GM21717 (cell line): ENCODE results near the gene PRR5.
"Not testable (repeated sequence)": the region's sequence is repeated elsewhere in the genome, so short reads cannot be mapped to it uniquely, and the experiment has no call there.

Source experiments
- ATAC-seq: cut with Tn5 transposase; IDR thresholded peaks from one replicate; pipeline ENCODE4 v1.9.1; 2021; ENCODE audit warnings: mild to moderate bottlenecking, moderate library complexity; ENCODE audit not compliant: unreplicated experiment

Gene PRR5

DNA sequence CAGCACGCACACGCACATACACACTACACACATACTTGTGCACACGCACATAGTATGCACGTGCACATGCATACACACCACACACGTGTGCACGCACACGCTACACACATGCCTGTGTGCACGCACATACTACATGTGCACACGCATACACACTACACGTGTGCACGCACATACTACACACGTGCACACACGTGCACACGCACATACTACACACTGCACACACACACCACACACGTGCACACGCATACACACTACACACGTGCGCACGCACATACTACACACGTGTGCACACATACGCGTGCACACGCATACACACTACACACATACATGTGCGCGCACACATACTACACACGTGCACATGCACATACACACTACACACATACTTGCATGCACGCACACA, 30.7 kb downstream of the PRR5 start:
- no peak for ATAC-seq

DNA sequence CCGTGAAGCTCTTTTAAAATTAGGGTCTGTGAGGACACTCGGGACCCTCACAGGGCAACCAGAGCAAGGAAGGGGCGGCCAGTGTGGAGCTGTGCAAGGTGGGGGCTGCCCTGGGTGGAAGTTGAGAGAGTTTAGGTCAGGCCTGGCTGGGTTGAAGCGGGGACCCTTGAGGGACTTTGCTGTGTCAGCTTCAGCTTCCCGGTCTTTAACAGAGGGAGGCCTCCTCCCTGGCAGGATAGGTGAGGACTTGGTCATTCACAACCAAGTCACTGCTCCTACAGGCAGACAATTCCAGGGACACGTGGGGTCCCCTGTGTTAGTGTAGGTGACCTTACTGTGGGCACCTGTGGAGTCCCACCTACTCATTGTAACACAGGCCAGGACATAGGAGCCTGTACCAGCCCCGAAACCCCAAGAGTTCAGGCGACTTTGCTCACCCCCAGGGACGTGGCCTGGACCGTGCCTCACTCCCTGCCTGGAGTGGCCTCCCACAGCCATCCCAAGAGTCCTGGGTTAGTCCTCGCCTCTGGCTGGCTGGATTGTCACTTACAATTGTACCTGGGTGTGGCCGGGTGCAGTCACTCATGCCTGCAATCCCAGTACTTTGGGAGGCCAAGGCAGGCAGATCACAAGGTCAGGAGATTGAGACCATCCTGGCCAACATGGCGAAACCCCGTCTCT, 31.6 kb downstream of the PRR5 start:
- ATAC-seq = no peak

DNA sequence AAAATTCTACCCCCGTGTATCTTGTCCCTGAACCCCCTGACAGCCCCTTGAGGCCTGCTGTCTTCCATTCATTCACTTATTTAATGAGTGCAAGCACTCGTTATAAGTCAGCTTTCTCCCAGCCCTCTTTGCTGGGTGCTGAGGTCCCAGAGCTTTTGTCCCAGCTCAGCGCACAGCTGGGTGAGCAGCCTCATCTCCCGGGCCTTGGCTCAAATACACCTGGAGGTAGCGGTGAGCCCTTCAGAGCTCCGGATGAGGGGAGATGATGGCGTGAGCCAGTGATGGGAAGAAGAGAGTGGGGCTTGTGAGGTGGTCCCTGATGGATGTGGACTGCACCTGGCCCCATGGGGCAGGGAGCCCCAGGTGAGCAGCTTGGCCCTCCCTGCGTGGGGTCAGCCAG, 32.3 kb downstream of the PRR5 start:
- no peak for ATAC-seq

DNA sequence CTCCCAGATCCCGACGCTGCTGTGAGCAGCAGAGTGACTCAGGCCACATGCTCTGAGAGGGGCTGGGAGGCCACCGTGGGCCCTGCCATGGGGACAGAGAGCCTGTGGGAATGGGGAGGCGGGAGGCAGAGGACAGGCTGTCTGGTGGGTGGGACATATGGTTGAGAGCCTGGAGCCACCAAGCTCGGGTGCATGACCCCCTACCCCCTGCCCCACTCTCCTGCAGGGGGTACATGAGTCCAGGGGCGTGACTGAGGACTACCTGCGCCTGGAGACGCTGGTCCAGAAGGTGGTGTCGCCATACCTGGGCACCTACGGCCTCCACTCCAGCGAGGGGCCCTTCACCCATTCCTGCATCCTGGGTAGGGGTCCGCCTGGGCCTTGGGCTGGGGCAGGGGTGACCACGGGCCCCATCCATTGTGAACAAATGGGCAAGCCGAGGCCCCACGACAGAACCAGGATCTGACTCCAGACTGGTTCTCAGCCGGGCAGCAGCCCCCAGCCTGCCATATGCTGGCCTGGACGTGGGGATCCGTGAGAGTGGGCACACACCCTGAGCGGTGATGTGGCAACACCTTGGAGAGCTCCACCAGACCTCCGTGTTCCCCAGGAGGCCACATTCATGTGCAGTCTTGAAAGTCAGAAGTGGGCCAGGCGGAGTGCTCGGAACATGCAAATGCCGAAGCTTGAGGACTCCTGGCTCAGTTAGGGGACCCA, 33.0 kb downstream of the PRR5 start:
- no peak for ATAC-seq

DNA sequence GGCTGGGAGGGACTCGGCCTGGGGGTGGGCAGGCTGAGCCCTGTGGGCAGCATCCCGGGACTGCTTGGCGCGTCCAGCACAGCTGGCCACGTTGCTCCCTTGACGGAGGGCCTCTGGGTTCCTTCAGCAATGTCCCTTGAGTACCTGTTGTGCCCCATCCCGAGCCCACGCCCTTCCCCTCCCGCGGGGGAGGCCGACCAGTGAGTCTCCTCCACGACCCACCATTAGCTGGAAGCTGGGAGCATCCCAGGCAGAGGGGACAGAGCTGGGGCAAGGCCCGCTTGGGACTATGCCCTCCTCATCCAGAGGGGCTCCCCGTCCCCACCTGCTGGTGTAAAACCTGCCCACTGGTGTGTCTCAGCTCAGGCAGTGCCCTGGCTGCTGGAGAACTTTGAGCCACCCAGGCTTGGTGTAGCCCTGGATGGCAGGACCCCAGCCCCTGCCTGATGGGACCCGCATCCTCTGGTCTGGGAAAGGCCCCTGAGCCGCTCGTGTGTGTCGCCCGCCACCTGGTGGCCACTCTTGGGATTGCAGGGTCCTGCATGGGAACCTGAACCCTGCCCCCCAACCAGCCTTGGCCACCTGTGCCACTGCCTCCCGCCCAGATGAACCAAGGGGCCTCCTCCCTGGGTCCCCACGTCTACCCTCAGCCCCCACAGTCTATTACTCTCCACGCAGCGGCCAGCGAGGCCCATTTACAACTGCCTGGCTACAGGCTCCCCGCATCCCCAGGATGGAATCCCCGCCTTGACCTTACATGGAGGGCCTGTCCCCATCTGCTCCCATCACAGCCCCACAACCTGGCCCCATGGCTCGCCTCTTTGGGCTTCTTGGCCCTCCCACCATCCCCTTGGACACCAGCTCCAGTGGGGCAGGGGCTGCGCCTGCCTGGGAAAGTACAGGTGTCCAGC, 33.8 kb downstream of the PRR5 start:
- no peak for ATAC-seq

DNA sequence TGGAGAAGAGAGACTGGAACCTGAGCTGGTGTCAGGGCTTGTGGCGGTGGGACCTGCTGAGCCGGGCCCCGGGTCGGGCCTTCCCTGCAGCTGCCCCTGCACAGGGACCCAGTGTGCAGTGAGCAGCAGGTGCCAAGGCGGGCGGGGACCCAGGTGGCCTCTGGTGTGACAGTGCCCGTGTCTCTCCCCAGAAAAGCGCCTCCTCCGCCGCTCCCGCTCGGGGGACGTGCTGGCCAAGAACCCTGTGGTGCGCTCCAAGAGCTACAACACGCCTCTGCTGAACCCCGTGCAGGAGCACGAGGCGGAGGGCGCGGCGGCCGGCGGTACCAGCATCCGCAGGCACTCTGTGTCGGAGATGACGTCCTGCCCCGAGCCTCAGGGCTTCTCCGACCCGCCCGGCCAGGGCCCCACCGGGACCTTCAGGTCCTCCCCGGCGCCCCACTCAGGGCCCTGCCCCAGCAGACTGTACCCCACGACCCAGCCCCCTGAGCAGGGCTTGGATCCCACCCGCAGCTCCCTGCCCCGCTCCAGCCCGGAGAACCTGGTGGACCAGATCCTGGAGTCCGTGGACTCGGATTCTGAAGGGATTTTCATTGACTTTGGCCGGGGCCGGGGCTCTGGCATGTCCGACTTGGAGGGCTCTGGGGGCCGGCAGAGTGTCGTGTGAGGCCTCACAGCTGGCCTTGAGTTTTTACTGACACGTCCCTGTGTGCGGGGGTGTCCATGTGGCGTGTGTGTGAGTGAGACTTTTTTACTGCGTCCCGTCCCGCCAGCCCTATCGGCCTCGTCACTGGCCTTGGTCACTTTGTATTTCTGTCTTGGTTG, 34.8 kb downstream of the PRR5 start:
- no peak for ATAC-seq

DNA sequence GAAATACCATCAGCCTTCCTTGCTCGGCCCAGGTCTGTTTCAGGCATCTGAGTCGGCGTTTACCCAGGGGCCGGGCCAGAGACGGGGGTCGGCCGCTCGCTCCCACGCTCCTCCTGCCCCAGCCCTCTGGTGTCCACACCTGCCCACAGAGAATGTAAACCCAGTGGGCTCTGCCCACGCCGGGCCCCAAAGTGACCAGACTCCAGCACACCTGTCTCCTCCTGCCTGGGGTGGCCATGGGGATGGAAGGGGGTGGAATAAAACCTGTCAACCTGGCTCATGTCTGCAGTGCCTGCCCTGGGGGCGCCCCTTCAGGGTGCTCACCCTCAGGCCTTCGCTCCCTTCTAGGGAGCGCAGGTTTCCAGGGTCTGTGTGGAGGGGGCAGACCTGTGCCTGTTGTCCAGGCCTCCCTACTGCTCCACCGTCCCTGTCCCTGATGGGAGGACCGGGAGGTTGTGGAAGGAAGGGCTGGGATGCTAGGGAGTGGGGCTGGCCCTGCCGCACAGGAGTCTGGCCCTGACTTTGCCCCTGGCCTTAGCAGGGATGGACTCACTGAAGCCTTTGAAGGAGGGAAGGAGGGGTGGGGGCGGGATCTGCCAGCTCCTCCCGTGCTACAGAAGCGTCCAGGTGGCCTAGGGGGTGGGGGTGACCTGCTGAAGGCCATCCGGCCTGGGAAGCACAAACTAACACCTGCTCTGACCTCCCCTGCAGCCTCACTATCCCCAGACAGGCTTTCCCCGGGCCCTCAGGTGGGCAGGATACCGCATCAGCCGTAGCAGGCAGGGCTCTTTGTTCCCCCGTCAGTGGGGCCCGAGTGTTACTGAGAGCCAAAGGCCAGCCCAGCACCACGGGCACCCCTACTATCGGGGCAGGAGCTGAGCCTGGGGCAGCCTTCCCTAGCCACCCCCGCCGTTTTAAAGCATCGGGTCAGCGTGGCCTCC, 35.7 kb downstream of the PRR5 start:
- ATAC-seq = no peak

DNA sequence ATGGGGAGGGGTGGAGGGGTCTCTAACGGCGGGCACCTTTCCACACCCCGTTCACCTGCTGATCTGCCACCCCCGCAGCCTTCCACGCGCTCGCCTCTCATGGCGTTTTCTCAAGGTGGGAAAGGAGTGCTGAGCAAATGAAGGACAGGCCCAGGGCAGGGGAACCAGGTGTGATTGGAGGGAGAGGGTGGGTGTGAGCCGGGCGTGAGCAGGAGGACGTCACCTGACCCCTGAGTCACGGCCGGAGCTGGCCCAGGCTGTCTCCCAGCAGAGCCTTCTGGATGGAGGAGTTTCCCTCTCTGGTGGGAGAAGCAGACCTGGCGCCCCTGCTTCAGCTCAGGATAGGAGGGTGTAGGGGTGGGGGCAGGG, 36.3 kb downstream of the PRR5 start:
- no peak for ATAC-seq

DNA sequence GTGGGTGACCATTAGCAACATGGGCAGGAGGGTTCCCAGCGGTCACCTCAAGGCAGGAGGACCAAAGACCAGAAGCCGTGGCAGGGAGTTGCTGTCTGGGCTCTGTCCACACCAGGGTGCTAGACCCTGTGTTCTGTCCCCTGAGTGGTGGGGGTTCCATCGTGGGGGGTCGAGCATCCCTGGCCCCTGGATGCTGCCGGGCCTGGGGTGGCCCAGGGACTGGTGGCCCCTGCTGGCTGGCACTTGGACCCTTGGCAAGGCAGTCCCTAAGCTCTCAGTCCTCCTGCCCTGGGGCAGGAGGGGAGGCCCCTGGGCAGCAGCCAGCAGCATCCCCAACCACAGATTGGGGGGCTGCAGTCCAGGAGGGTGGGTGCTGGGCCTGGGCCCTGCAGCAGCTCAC, 37.0 kb downstream of the PRR5 start:
- ATAC-seq = no peak

DNA sequence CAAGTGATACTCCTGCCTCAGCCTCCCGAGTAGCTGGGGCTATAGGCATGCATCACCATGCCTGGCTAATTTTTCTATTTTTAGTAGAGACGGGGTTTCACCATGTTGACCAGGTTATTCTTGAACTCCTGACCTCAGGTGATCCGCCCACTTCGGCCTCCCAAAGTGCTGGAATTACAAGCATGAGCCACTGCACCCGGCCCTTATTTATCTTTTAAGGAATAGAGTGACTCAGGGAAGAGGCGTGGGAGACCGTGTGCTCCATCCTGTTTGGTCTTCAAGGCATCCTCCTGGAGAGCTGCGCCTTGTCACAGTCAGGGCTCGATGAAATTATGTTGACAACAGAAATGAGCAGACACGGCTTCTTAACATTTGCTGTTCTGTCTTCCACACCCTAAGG, 37.7 kb downstream of the PRR5 start:
- ATAC-seq = not testable (repeated sequence)

DNA sequence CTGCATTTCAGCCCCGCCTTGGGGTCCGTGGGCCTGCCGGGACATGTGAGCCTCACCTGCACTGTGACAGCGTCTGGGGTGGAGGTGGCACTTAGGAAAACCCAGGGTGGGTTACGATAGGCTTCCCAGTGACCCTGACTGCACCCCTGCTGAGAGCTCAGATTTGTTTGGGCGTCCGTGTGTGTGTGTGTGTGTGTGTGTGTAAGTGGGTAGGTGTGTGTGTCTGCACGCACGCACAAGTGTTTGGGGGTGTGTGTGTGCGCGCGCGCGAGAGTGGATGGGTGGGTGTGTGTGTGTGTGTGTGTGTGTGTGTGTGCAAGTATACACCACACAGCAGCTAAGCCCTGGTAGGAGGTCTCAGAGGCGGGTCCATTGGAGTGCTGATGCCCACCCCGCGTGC, 38.3 kb downstream of the PRR5 start:
- no peak for ATAC-seq

DNA sequence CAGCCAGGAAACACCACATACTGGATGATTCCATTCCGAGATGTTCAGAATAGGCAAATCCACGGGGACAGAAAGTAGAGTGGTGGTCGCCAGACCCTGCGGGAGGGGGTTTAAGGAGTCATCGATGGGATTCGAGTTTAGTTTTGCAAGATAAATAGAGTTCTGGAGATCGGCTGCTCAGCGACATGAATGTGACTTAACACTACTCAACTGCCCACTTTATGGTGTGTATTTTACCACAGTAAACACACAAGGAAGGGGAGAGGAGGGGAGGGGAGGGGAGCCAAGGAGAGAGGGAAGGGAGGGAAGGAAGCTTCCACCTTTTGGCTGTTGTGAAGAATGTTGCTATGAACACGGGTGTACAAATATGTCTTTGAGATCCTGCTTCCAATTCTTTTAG, 39.9 kb downstream of the PRR5 start:
- no peak for ATAC-seq

DNA sequence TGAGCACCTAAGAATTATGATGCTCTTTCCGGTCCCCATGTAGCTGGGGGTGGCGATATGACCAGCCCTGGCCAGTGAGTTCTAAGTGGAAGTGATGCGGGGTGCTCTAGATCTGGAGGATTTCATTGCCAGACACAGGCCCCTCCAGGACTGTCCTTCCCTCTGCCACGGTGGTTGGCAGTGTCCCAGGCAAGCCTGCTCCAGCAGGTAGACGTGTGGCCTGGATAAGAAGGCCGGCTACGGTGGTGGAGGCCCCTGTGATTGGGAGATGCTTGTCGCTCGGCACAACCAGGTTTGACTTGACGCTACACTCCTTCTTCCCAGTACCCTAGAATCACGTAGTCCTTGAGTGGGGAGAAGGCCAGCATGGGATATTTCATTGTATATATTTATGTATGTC, 41.2 kb downstream of the PRR5 start:
- ATAC-seq = no peak

DNA sequence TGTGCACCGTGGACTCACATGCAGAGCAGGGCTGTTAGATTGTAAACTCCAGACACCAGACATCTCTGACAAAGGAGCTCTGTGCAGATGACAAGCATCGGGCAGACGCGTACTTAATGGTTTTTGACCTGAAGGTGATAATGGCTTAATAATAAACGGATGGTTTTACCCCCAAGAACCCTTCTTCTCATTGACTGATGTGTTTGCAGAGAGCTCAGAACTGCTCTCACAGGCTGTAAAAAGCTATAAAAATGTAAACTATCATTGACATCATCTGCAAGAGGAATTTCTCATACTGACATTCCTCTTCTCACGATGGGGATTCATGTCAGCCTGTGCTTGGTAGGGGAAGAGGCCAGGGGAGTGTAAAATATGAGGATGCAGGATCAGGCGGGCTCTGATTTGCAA, 41.8 kb downstream of the PRR5 start:
- ATAC-seq = no peak

DNA sequence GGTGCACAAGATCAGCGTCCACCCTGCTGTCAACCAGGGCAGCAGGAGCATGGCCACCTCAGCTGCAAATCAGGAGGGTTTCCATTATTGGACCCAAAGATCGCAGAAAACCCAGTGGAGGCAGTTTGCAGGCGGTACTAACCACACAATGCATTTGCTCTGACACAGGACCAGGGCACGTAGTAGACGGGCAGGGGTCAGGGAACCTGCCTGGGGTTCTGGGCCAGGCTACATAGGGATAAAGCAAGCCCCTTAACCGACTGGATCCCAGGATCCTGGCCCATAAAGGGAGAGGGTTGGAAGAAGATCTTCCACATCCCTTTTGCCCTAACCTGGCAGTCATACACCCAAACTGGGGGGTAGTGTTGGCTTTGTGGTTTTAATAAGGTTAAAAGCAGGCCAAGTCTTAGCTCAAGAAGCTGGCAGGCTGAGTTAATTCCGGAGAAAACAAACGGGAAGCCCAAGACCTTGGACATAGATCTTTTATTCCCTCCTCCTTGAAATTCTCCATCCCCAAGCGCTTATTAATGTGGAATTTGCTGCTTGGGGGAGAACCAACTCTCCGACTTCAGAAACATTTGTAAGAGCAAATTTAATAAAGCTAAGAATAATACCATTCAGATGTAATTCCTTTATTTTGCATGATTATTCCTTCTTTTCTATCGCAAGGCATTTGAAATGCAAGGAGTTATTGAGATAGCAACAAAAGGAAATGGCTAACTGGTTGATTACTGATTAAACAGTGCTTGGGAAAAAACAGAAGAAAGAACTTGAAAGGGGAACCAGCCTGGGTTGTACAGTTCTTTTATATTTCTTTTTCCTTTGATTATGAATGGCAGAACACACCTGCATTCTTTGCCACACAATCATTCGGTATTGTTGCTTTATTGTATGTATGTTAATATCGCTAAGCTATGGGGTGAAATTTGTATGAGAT, 44.1 kb downstream of the PRR5 start:
- no peak for ATAC-seq

DNA sequence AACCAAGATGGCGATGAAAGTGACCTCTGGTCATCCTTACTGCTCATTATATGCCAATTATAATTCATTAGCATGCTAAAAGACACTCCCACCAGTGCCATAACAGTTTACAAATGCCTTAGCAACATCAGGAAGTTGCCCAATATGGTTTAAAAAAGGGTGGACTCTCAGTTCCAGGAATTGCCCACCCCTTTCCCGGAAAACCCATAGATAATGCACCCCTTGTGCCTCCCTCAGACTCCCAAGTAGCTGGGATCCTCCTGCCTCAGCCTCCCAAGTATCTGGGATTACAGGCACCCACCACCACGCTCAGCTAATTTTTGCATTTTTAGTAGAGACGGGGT, 45.8 kb downstream of the PRR5 start:
- not testable (repeated sequence) for ATAC-seq

DNA sequence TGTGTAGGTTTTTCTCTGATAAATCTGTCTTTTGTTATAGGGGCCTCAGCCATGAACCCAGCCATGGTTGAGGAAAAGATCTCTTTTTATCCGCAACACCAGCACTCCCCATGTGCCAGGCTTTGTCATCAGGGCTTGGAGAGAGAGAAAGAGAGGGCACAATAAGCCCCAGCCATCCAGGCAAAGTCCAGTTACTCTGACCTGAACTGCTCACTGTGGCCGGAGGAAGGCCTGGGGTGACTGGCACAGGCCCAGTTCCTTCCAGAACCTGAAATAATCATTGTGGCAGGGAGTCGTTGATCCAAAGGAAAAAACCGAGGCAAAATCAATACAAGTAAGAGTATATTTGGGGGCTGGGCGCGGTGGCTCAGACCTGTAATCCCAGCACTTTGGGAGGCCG, 46.5 kb downstream of the PRR5 start:
- no peak for ATAC-seq

DNA sequence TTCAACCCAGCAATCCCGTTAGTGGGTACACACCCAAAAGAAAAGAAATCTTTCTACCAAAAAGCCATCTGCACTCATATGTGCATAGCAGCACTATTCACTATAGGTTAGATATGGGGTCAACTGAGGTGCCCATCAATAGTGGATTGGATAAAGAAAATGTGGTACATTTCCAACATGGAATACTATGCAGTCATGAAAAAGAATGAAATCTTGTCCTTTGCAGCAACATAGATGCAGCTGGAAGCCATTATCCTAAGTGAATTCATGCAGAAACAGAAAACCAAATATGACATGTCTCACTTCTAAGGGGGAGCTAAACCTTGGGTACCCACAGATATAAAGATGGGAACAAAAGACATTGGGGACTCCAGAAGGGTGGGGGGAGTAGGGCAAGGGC, 48.5 kb downstream of the PRR5 start:
- ATAC-seq = no peak
